Central memory CD8-positive, alpha-beta T cell (primary cell): ENCODE data around the gene SLC35F3.

ENCODE experiments used
- ATAC-seq: fragments of 150-1000 bp; cut with Tn5 transposase; replicated peaks from 2 replicates; pipeline ENCODE4 v1.10.0; 2022; ENCODE audit warnings: mild to moderate bottlenecking, moderate FRiP score, moderate number of reproducible peaks; ENCODE audit not compliant: poor library complexity, severe bottlenecking; ENCODE audit errors: extremely low read depth
- DNase-seq, 2 donors: peaks; one replicate each; pipeline ENCODE4 v3.0.0; 2021; ENCODE audit warnings: low spot score in 2 of 2
- H3K27ac Mint-ChIP-seq: one replicate; pipeline ENCODE4 v1.8.0; 2022; ENCODE audit warnings: low read depth, mild to moderate bottlenecking, moderate library complexity, mixed read lengths
- H3K27me3 Mint-ChIP-seq: one replicate; pipeline ENCODE4 v1.8.0; 2022; ENCODE audit warnings: mixed read lengths
- H3K36me3 Mint-ChIP-seq: one replicate; pipeline ENCODE4 v1.8.0; 2022; ENCODE audit warnings: mild to moderate bottlenecking, moderate library complexity, mixed read lengths; ENCODE audit not compliant: insufficient read depth
- H3K4me1 Mint-ChIP-seq: one replicate; pipeline ENCODE4 v1.8.0; 2022; ENCODE audit warnings: mixed read lengths
- H3K4me3 Mint-ChIP-seq: one replicate; pipeline ENCODE4 v1.8.0; 2022; ENCODE audit warnings: mild to moderate bottlenecking, moderate library complexity, mixed read lengths
- H3K9me3 Mint-ChIP-seq: one replicate; pipeline ENCODE4 v1.8.0; 2022; ENCODE audit warnings: mixed read lengths

Gene SLC35F3

DNA sequence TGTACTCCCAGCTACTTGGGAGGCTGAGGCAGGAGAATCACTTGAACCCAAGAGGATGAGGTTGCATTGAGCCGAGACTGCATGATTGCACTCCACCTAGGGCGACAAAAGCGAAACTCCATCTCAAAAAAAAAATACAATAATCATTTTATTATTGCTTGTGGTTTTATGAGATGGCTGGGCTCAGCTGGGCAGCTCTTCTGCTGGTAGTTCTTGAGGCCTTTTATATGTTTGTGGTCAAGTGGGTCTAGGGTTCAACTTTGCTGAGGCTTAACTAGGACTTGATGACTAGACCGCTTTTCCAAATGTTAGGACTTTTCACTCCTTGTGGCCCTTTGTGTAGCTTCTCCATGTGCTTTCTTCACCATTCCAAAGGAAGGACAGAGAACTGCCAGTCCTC lies 53.2 kb downstream of the SLC35F3 start:
- Mint-ChIP-seq H3K9me3 (peaks cover 9% of the 10 kb centered on the region), H3K27me3 (peaks cover 34% of the 10 kb centered on the region), H3K27ac (no peak overlapping the region), H3K36me3 (peaks cover 1% of the 10 kb centered on the region), H3K4me3 (no peak overlapping the region), H3K4me1 (no peaks in the 10 kb centered on the region)
- DNase-seq (no peak), ATAC-seq (no peak)

GRCh38 chr1:233959102-233959501 lies 54.6 kb downstream of the SLC35F3 start:
- Mint-ChIP-seq H3K27ac (no peak overlapping the region), H3K9me3 (peaks cover 5% of the 10 kb centered on the region), H3K4me1 (no peaks in the 10 kb centered on the region), H3K36me3 (peaks cover 1% of the 10 kb centered on the region), H3K27me3 (peaks cover 36% of the 10 kb centered on the region), H3K4me3 (no peak overlapping the region)
- no peak for ATAC-seq
- DNase-seq: no peak

GRCh38 chr1:233959971-233960370 lies 55.5 kb downstream of the SLC35F3 start:
- peaks cover 5% of the 10 kb centered on the region for H3K9me3 Mint-ChIP-seq
- no peak overlapping the region for H3K27ac Mint-ChIP-seq
- ATAC-seq (no peak), DNase-seq (no peak)
- H3K4me3 Mint-ChIP-seq: no peak overlapping the region
- no peaks in the 10 kb centered on the region for H3K4me1 Mint-ChIP-seq
- peaks cover 44% of the 10 kb centered on the region for H3K27me3 Mint-ChIP-seq
- peaks cover 1% of the 10 kb centered on the region for H3K36me3 Mint-ChIP-seq

DNA sequence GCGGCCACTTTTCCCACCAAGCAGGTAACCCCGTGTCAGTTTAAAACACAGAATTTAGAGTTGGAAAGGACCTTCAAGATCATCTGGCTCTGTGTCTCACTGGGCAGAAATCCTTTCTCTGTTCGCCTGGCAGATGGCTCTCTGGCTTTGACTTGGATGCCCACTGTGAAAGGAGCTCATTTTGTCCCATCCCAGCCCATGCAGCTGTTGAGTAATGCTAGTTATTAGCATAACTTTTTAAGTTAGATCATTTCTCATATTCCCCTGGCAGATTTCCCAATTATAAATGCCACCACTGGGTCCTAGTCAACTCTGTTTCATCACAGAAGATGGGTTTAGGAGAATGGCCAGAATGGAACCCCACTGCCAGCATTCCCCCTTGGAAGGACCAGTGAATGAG lies 55.9 kb downstream of the SLC35F3 start:
- no peaks in the 10 kb centered on the region for H3K4me1 Mint-ChIP-seq
- H3K36me3 Mint-ChIP-seq: peaks cover 1% of the 10 kb centered on the region
- peaks cover 44% of the 10 kb centered on the region for H3K27me3 Mint-ChIP-seq
- ATAC-seq (no peak), DNase-seq (no peak)
- no peak overlapping the region for H3K27ac Mint-ChIP-seq
- H3K9me3 Mint-ChIP-seq: peaks cover 5% of the 10 kb centered on the region
- H3K4me3 Mint-ChIP-seq: no peak overlapping the region

- ATAC-seq (no peak), DNase-seq (no peak)
- H3K9me3 Mint-ChIP-seq: peaks cover 4% of the 10 kb centered on the region
- H3K27ac Mint-ChIP-seq: no peak overlapping the region
- peaks cover 1% of the 10 kb centered on the region for H3K36me3 Mint-ChIP-seq
- H3K4me1 Mint-ChIP-seq: no peaks in the 10 kb centered on the region
- no peak overlapping the region for H3K4me3 Mint-ChIP-seq
- peaks cover 54% of the 10 kb centered on the region for H3K27me3 Mint-ChIP-seq
Observed at GRCh38 chr1:233962878-233963277, 58.4 kb downstream of the SLC35F3 start.

GRCh38 chr1:233965856-233966255 lies 61.4 kb downstream of the SLC35F3 start:
- H3K9me3 Mint-ChIP-seq: no peaks in the 10 kb centered on the region

DNA sequence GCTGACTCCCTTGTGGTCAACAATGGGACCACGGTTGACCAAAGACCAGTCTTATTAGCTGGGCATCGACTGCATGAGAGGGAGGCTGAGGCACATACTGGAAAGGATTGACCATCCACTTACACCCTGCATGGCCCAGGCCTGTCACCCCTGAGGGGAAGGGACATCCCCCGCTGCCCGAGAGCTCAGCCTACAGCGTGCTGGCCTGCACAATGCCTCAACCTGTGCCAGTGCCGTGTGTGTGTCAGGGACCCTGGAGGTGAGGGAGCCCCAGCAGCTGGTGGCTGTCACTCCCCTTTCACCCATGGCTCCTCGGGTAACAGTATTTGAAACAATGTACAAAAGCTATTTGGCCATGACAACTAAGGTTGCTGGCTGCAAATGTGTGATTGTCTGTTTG lies 67.3 kb downstream of the SLC35F3 start:
- Mint-ChIP-seq H3K9me3 (no peaks in the 10 kb centered on the region), H3K27me3 (peaks cover 33% of the 10 kb centered on the region), H3K4me1 (no peaks in the 10 kb centered on the region), H3K4me3 (no peak overlapping the region), H3K27ac (no peak overlapping the region), H3K36me3 (no peaks in the 10 kb centered on the region)
- ATAC-seq (no peak), DNase-seq (no peak)

More at GRCh38 chr1:233965856-233966255, 61.4 kb downstream of the SLC35F3 start:
- Mint-ChIP-seq H3K4me3 (no peak overlapping the region), H3K27me3 (peaks cover 60% of the 10 kb centered on the region), H3K27ac (no peak overlapping the region), H3K4me1 (no peaks in the 10 kb centered on the region), H3K36me3 (no peaks in the 10 kb centered on the region)
- no peak for DNase-seq
- no peak for ATAC-seq

- Mint-ChIP-seq H3K27ac (no peak overlapping the region), H3K9me3 (no peaks in the 10 kb centered on the region), H3K36me3 (no peaks in the 10 kb centered on the region), H3K4me3 (no peak overlapping the region), H3K27me3 (peaks cover 36% of the 10 kb centered on the region), H3K4me1 (no peaks in the 10 kb centered on the region)
- ATAC-seq: no peak
- no peak for DNase-seq
Observed at GRCh38 chr1:233972563-233972950, 68.1 kb downstream of the SLC35F3 start.

GRCh38 chr1:233972951-233973635 lies 68.6 kb downstream of the SLC35F3 start:
- H3K4me1 Mint-ChIP-seq: no peaks in the 10 kb centered on the region
- no peak overlapping the region for H3K4me3 Mint-ChIP-seq
- H3K27ac Mint-ChIP-seq: no peak overlapping the region
- peaks cover 40% of the 10 kb centered on the region for H3K27me3 Mint-ChIP-seq
- no peaks in the 10 kb centered on the region for H3K36me3 Mint-ChIP-seq
- ATAC-seq (no peak), DNase-seq (no peak)
- no peaks in the 10 kb centered on the region for H3K9me3 Mint-ChIP-seq

DNA sequence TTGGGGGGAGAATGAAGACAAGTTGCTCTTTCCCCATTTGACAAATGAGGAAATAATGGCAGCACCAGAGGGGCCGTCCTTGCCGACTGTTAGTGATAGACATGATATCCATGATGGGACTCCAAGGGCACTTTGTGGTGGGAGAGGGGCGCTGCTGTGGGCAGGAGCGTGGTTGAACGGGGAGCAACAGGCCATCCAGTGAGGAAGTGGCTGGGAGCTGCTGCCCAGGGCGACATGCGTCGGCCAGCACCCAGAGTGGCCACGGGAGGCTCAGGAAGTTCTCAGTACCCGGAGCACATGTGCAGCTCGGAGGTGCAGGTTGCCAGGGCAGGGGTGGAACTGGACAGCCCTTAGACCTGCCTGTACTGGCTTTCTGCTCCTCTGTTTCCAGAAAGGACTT lies 71.0 kb downstream of the SLC35F3 start:
- H3K9me3 Mint-ChIP-seq: no peaks in the 10 kb centered on the region
- no peak overlapping the region for H3K27ac Mint-ChIP-seq
- no peaks in the 10 kb centered on the region for H3K36me3 Mint-ChIP-seq
- H3K27me3 Mint-ChIP-seq: peaks cover 29% of the 10 kb centered on the region
- H3K4me3 Mint-ChIP-seq: no peak overlapping the region
- ATAC-seq: no peak
- no peak for DNase-seq
- no peaks in the 10 kb centered on the region for H3K4me1 Mint-ChIP-seq

- Mint-ChIP-seq H3K4me3 (no peak overlapping the region), H3K4me1 (no peaks in the 10 kb centered on the region), H3K36me3 (no peaks in the 10 kb centered on the region), H3K27me3 (peaks cover 19% of the 10 kb centered on the region), H3K9me3 (no peaks in the 10 kb centered on the region), H3K27ac (no peak overlapping the region)
- no peak for ATAC-seq
- DNase-seq: no peak
Observed at GRCh38 chr1:233981042-233981675, 76.7 kb downstream of the SLC35F3 start.

DNA sequence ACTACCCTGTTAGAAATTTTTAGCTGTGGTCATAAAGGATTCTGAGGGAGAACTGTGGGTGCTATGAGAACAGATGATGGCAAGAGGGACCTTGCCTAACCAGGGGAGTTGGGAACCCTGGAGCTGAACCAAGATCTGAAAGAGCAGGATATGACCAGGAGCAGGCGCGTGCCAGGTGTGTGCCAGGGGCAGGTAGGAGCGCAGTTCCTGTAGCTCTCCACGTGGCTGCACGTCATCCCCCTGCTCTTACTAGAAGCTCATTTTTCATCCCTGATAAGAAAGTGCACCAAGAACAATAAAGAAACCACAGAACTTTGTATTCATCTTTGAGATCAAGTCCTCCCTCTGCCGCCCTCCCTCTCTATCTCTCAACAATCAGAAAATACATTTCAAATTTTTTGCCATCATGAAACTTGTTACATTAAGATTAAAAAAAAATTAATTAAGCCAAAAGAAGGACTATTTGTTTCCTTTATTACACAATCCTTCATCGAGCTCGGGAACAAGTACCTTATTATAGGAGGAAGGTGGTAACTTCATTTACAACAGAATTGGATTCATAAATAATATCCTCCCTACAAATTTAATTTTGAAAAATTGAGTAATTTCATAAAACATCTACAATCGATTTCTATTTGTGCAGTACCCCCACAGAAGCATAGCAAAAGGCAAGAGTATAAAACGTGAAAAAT lies 78.5 kb downstream of the SLC35F3 start:
- Mint-ChIP-seq H3K27me3 (peaks cover 24% of the 10 kb centered on the region), H3K9me3 (no peaks in the 10 kb centered on the region), H3K27ac (no peak overlapping the region), H3K4me1 (no peaks in the 10 kb centered on the region), H3K4me3 (no peak overlapping the region), H3K36me3 (no peaks in the 10 kb centered on the region)
- DNase-seq: no peak
- ATAC-seq: no peak

GRCh38 chr1:233983811-233984210 lies 79.3 kb downstream of the SLC35F3 start:
- no peak for ATAC-seq
- no peaks in the 10 kb centered on the region for H3K9me3 Mint-ChIP-seq
- H3K27ac Mint-ChIP-seq: no peak overlapping the region
- DNase-seq: no peak
- no peaks in the 10 kb centered on the region for H3K4me1 Mint-ChIP-seq
- H3K36me3 Mint-ChIP-seq: no peaks in the 10 kb centered on the region
- H3K27me3 Mint-ChIP-seq: peaks cover 20% of the 10 kb centered on the region
- no peak overlapping the region for H3K4me3 Mint-ChIP-seq
